ENCODE data around the gene POP4. TPM values are rescaled to one million over a fixed set of nuclear protein-coding genes. Genes with fewer than 3 reads are reported as not detected.

POP4 gene
- total and polyA plus RNA-seq, 10 of the 15 experiments (the other 5 are each of a cell fraction or from before 2014, with no cell fraction given) = 52.1 to 231 (median 118) TPM

DNA sequence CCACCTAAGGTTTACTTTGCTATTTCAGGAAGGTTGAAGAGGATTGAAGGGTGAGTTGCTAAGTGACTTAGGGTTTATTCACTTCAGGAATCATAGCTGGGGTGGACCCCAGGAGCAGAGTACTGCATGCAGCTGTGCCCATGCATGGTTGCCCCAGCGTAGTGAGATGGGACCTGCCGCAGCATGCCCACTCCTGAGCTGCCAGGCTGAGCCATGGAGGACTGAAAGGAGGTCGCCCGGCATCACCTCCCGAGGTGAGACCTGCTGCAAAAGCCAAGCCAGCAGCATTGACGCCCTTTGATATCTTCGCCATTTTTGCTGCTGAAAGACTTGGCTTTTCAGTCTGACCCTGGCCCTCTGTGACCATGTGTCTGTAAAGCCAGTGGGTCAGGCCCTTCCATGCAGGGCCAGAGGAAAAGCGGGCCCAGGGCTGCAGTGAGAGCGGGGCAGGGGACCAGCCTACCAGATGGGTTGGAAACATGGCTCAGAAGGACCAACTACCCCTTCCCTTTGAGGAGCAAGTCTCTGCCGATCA, 9.9 kb downstream of the POP4 start:
- intact Hi-C loops (cut with micrococcal nuclease; ENCODE audit: unreplicated experiment) = no loop called here
- SMC1A ChIA-PET (ENCODE audit: uncharacterized antibody, unreplicated experiment) = no interaction called here
- CTCF ChIA-PET = interaction anchor here (1.6 kb wide), 1 partner anchor 9 kb away, joined by 3 read pairs; no protein-coding TSS in a partner anchor
- in situ Hi-C loops (cut with MboI) = loop anchor here (10.0 kb wide), 1 partner anchor 49 kb away; the partner anchor contains the start of gene PLEKHF1
- H3K4me2 ChIP-seq (ENCODE audit: control insufficient read depth, insufficient read depth) = no peak overlapping the region
- no peak overlapping the region for H3K9ac ChIP-seq (ENCODE audit: control insufficient read depth, insufficient read depth, low read length)
- H3K4me1 ChIP-seq (ENCODE audit: control insufficient read depth, insufficient read depth, low read length) = peaks cover 8% of the 10 kb centered on the region
- POLR2A ChIA-PET = no interaction called here
- H3K27ac ChIP-seq (ENCODE audit: control insufficient read depth, insufficient read depth) = no peak overlapping the region
- 96% methylated on average over 10 of the region's 10 CpGs for WGBS (ENCODE audit: insufficient coverage, insufficient replicate concordance, low lambda C conversion rate, missing lambda C conversion rate)
- FAIRE-seq (no peak), ATAC-seq (no peak), DNase-seq (ENCODE audit: low read depth, low spot score) (no peak)
- TF ChIP-seq POLR2AphosphoS2 (IDR thresholded peaks at IDR 0.05; ENCODE audit: low read depth, low read length) (0 out of 2 replicates have a peak, but pooled peaks have one; percentile 14), NRF1 (conservative IDR thresholded peaks at IDR 0.05; ENCODE audit: low read depth, low read length) (no peak)
- no peaks in the 10 kb centered on the region for H3K79me2 ChIP-seq (ENCODE audit: control insufficient read depth, insufficient read depth, low read length)
- no peak overlapping the region for H3K4me3 ChIP-seq
- no peaks in the 10 kb centered on the region for H3K9me3 ChIP-seq (replicated peaks; ENCODE audit: control insufficient read depth, insufficient read depth, low read length)
- RAD21 ChIA-PET (ENCODE audit: unreplicated experiment) = interaction anchor here (1.8 kb wide), 1 partner anchor 101 kb away, joined by 9 read pairs; no protein-coding TSS in a partner anchor
- no peaks in the 10 kb centered on the region for H4K20me1 ChIP-seq (ENCODE audit: control insufficient read depth, insufficient read depth)
- H3K27me3 ChIP-seq (replicated peaks in 1 of 2; ENCODE audit: control insufficient read depth in 2 of 2, insufficient read depth in 2 of 2, low read length in 1 of 2) = no peaks in the 10 kb centered on the region
- BruUV-seq (replicated peaks) = no TSS peak
- H3K36me3 ChIP-seq (ENCODE audit: control insufficient read depth in 2 of 2, insufficient read depth in 2 of 2, low read length in 1 of 2) = peaks cover 17 to 22% of the 10 kb centered on the region in 2 experiments
- no peak overlapping the region for H2AFZ ChIP-seq (ENCODE audit: control insufficient read depth, low read depth, low read length)

DNA sequence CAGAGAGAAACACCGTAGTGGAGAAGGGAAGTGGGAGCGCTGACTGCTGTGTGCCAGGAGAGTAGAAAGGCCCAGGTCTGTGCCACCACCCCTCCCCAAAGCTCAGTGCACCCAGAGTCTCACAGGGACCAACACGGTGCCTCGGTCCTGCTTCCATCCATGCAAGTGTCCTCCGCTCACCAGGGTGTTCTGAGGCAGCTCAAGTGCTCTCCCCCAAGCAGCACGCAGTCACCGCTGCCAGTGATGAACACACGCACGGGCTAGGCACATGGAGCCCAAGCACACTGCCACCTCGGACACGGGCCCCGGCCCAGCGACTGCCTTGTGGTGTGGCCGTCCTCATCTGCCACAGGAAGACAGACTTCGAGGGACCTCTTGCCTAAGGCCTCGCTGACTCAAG, 10.5 kb downstream of the POP4 start:
- Histone ChIP-seq H3K4me1 (ENCODE audit: control insufficient read depth, insufficient read depth, low read length) (peaks cover 7% of the 10 kb centered on the region), H4K20me1 (ENCODE audit: control insufficient read depth, insufficient read depth) (no peaks in the 10 kb centered on the region), H3K4me2 (ENCODE audit: control insufficient read depth, insufficient read depth) (no peak overlapping the region), H2AFZ (ENCODE audit: control insufficient read depth, low read depth, low read length) (no peak overlapping the region), H3K27me3 (replicated peaks in 1 of 2; ENCODE audit: control insufficient read depth in 2 of 2, insufficient read depth in 2 of 2, low read length in 1 of 2) (no peaks in the 10 kb centered on the region), H3K79me2 (ENCODE audit: control insufficient read depth, insufficient read depth, low read length) (no peaks in the 10 kb centered on the region), H3K36me3 (ENCODE audit: control insufficient read depth in 2 of 2, insufficient read depth in 2 of 2, low read length in 1 of 2) (peaks cover 12 to 21% of the 10 kb centered on the region in 2 experiments), H3K9ac (ENCODE audit: control insufficient read depth, insufficient read depth, low read length) (no peak overlapping the region), H3K4me3 (no peak overlapping the region), H3K9me3 (replicated peaks; ENCODE audit: control insufficient read depth, insufficient read depth, low read length) (no peaks in the 10 kb centered on the region), H3K27ac (ENCODE audit: control insufficient read depth, insufficient read depth) (no peak overlapping the region)
- DNase-seq (ENCODE audit: low read depth, low spot score) = no peak
- ChIA-PET POLR2A (interaction anchor here (1.3 kb wide), 1 partner anchor 11 kb away, joined by 3 read pairs; the partner anchor contains the start of gene POP4), SMC1A (ENCODE audit: uncharacterized antibody, unreplicated experiment) (no interaction called here), RAD21 (ENCODE audit: unreplicated experiment) (interaction anchor here (0.9 to 1.8 kb wide), 2 partner anchors 98 to 100 kb away, joined by 3 to 9 read pairs; no protein-coding TSS in a partner anchor), CTCF (interaction anchor here (0.8 to 1.6 kb wide), 2 partner anchors 10 to 101 kb away, joined by 3 read pairs; no protein-coding TSS in a partner anchor)
- intact Hi-C loops (cut with micrococcal nuclease; ENCODE audit: unreplicated experiment) = no loop called here
- in situ Hi-C loops (cut with MboI) = loop anchor here (10.0 kb wide), 1 partner anchor 48 kb away; the partner anchor contains the start of gene PLEKHF1
- TF ChIP-seq SMARCA5 (IDR thresholded peaks at IDR 0.05) (no peak), POLR2A (IDR thresholded peaks at IDR 0.05; ENCODE audit: low read depth, low read length) (peak; percentile 45; the same call in 1 of the 2 replicates), RB1 (IDR thresholded peaks at IDR 0.05; ENCODE audit: borderline replicate concordance) (no peak)
- FAIRE-seq = no peak
- no TSS peak for BruUV-seq (replicated peaks)
- 95% methylated on average over 16 of the region's 16 CpGs for WGBS (ENCODE audit: insufficient coverage, insufficient replicate concordance, low lambda C conversion rate, missing lambda C conversion rate)
- ATAC-seq = no peak
